IPS DF 4.7 (cell line): ENCODE measurements around the gene STX7.

Source experiments
- DNase-seq: peaks from one replicate; pipeline ENCODE4 v3.0.0-alpha.2; 2013; ENCODE audit warnings: low spot score; ENCODE audit errors: extremely low read depth

Gene STX7

GRCh38 chr6:132478266-132478665, 34.6 kb downstream of the STX7 start:
- DNase-seq: no peak

- no peak for DNase-seq
These were observed 36.2 kb downstream of the STX7 start for GRCh38 chr6:132476688-132477087.

DNA sequence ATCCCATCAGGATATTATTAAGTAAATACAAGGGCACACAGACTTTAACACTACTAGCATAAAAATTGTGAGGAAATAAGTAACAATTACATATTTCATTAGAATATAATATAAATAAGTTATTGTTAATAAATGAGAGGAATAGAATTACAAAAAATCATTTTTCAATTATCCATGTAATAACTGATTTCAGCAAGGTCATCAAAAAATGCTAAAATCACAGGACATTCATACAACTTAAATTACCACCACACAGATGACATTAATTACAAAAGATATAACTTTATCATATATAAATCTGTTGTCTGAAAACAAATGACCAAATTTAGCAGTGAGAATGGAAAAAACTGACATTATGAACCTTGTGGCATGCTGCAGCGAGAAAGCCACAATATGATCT, 37.0 kb downstream of the STX7 start:
- no peak for DNase-seq

DNA sequence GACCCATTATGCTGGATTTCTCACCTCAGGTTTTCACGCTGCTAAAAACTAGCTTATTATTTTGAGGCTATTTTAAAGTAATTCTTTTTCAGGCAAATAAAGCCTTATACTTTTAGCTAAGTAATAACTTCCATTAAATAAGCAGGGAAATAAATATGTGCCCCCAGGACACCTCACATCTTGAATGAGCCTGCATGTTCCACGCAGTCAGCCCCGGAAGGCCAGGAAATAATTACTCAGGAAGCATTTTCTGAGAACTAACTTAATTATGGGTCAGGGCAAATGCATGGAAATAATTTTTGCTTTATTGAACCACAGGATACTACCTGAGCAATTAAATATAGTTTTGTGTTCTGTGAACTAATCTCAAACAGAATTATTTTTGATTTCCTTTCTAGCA, 41.1 kb downstream of the STX7 start:
- no peak for DNase-seq

DNA sequence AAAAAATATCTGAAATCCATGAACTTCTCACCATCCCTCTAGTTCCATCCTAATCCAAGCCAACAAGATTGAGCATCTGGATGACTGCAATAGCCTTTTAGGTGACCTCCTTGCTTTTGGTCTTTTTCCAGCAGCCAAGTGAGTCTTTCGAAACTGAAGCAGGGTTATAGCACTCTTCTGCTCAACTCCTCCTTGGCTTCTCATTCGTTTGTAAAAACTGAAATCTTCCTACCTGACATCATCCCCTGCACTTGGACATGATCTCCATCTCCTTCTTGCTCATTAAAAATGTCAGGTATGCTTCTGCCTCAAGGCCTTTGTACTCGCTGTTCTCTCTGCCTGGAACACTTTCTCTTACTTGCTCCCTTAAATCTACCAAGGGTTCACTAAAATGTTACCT, 46.0 kb downstream of the STX7 start:
- DNase-seq: no peak

- no peak for DNase-seq
These were observed 47.1 kb downstream of the STX7 start for GRCh38 chr6:132465530-132466485.

- DNase-seq: no peak
These were observed 48.2 kb downstream of the STX7 start for GRCh38 chr6:132464538-132465256.

DNA sequence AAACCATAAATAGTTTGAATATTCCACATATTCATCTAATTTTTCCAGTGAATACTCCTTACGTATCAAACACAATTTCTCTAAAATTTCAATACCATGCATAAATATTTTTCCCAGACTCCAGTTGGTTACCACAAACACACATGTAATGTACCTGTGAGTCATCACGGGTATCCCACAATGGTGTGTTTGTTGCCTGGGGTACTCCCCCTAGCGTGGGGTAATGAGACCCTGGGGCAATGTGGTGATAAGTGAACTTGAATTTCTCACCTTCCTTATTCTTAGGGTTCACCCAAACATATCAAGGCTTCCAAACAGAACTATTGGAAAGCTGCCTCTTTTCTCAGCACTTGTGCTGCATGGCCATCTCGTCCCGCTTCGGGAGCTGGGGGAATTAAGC, 51.0 kb downstream of the STX7 start:
- no peak for DNase-seq

DNA sequence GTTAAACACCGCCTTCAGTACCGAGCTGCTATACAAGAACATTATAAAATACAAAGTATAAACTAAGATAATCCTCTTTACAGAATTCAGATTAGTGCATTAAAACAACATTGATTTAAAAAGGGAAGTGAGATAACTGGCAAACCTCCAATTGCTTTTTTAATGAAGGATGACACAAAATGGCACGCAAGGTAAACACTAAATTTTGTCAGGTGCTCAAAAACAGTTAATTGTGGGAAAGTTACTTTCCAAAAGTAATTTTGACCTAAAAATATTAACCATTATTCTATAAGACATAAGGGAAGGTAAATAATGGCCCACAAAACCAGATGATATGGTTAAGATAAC, 53.3 kb downstream of the STX7 start:
- DNase-seq: no peak

DNA sequence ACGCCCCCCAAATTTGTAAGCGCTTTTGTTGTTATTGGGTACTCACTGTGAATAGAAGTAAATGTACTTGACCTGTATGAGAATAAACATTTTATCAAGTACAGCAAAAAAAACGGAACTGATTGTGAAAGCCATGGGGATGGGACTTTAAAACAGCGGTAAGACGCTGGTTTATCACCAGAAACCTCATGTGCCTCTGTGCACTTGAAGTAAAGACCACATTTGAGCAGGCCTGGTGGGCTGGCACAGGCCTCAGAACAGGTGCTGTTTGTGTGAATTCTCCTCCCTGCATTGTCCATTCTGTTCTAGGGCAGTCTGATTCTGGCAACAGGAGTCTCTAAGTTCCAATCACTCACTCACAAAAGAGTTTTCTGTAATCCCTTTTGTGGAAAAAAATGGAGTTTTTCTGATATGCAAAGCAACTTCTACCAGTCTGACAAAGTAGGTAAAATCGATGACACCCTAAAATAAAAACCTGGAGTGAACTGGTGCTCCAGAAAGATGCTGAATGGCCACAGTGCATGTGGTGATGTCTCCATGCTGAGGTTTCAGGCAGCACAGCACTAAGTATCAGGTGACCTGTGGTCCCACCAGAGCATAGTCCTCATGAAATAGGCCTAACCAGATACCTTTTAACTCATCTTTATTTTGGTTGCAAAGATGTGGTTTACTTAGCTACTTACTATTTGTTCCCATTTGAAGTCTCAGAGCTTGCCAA, 53.9 kb downstream of the STX7 start:
- no peak for DNase-seq

GRCh38 chr6:132456700-132457143, 56.2 kb downstream of the STX7 start:
- no peak for DNase-seq

DNA sequence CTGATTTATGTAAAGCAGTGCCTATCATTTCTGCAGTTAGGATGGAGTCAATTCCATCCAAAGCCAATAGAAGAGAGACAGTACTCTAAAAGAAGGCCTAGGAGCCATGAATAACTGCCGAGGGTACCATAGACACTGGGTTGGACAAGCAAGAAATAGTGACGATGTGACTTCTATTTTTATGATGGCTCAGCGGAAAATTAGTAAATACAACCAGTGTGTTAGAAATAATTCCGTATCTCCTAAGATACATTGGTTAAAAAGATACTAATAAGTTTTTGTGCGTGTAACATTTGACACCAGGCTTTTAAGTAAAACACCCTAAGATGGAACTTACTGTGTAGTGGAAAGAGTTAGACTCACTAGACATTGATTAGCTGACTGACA, 66.1 kb downstream of the STX7 start:
- no peak for DNase-seq

GRCh38 chr6:132446141-132446854, 66.6 kb downstream of the STX7 start:
- DNase-seq: no peak

DNA sequence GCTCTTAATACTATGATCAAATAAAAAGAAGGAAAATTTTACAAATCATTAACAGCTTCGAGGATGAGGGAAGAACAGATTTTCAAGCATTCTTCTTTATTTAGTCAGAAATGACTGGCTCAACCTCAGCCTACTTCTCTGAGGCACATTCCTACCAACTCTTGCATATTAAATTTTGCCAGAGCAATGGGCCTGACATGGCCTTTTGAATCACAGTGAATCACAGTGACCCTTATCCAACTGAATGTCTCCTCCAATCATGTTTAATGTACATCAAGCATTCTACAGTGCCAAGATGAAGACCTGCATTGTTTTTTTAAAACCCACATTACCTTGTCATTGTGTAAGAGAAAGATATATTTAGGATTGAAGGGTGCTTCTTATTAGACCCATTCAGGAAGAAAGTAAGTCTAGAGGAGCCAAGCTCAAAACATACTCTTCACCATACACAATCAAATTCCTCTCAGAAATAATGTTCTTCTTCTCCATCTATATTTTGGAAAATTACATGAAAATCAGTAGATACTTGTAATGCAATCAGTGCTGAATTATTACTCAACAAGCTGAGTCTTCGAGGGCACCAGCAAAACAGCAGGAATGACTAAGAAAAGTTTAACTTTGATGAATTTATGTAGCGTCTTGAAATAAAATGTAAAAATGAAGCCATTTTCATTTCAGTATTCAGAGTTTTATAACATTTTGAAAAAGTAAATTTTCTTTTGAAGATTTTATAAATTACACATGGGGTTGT, 67.5 kb downstream of the STX7 start:
- DNase-seq: no peak

- no peak for DNase-seq
These were observed 69.7 kb downstream of the STX7 start for GRCh38 chr6:132443206-132443605.

DNA sequence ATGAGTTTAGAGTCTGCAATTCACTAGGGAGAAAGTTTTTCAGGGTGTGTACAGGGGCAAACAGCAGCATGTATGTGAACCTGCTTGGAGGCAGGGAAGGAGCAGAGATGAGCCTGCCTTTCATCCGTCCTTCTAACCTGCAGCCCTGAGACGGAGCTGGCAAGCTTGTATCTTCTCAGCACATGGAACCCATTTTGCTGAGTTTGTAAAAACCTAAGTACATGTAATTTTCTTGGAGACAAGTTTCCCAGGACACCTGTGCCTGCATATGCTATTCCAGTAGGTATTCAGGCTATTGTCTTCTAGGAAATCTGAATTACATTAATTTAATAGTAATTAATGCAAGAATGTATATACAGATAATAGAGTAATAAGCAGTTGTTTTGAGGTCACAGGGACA, 82.8 kb downstream of the STX7 start:
- no peak for DNase-seq

DNA sequence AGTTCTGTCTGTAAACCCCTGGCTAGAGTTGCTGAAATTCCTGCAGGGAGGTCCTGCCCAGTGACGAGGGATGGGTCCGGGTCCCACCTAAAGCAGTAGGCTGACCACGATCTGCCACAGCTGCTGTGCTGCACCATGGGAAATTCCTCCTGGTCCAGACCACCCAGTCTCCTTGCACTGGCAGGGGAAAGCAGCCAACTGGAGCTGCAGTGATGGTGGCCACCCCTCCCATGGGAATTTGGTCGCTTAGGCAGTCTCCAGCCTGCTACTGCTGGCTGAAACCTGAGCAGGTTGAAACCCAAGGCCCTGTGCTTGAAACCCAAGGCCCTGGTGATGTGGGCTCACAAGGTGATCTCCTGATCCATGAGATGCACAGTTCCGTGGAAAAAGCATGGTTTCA, 87.7 kb downstream of the STX7 start:
- no peak for DNase-seq

DNA sequence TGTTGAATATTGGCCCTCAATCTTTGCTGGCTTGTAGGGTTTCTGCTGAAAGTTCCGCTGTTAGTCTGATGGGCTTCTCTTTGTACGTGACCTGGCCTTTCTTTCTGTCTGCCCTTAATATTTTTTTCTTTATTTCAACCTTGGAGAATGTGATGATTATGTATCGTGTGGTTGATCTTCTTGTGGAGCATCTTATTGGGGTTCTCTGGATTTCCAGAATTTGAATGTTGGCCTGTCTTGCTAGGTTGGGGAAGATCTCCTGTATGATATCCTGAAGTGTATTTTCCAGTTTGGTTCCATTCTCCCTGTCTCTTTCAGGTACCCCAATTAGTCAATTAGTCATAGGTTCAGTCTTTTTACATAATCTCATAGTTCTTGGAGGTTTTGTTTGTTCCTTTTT, 89.1 kb downstream of the STX7 start:
- no peak for DNase-seq

- no peak for DNase-seq
These were observed 94.5 kb downstream of the STX7 start for GRCh38 chr6:132418235-132418965.

DNA sequence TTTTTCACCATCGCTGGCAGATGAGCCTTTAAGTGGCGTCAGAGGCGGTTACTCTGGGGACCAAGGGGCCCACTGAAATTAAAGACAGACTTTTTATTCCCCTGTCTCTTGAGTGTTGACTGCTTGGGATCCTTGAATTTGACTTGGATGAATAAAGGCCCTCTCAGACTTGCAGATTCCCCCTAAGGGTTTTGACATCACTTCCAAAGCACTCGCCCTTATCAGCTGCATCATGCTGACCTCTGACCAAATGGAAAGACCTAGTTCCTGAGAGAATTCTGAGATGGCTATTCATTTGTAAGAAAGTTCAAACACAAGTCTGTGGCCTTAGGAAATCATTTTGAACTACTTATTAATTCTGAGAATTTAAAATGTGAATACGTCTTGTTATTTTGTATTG, 98.2 kb downstream of the STX7 start:
- DNase-seq: no peak
